Thyroid gland (tissue), 4 donors: ENCODE data around the gene GNRHR. TPM values are rescaled to one million over a fixed set of nuclear protein-coding genes. Genes with fewer than 3 reads are reported as not detected.

Experiments
- DNase-seq, 2 donors: peaks; one replicate each; pipeline ENCODE4 v3.0.0-alpha.2; 2019
- H3K27ac ChIP-seq, 3 donors: fragments of 200-600 bp; sonication (generic); 1 replicate in 2 of 3; 2 replicates in 1 of 3; pipeline ENCODE4 v1.5.1; 2016 to 2019; ENCODE audit warnings: mild to moderate bottlenecking in 1 of 3, moderate library complexity in 1 of 3
- H3K27me3 ChIP-seq: fragments of 200-600 bp; sonication (generic); one replicate; pipeline ENCODE4 v1.5.1; 2019
- H3K36me3 ChIP-seq, 2 donors: fragments of 200-600 bp; sonication (generic); one replicate each; pipeline ENCODE4 v1.5.1; 2016 to 2019
- H3K4me1 ChIP-seq, 2 donors: fragments of 200-600 bp; sonication (generic); one replicate each; pipeline ENCODE4 v1.5.1; 2017 to 2019
- H3K4me3 ChIP-seq, 3 donors: fragments of 200-600 bp; sonication (generic); replicated peaks in 1 of 3; 1 replicate in 2 of 3; 2 replicates in 1 of 3; pipeline ENCODE4 v1.5.1; 2016; ENCODE audit warnings: mild to moderate bottlenecking in 1 of 3
- H3K9me3 ChIP-seq: fragments of 200-600 bp; sonication (generic); one replicate; pipeline ENCODE4 v1.5.1; 2017
- POLR2A ChIP-seq, 2 donors: fragments of 450-650 bp; IDR thresholded peaks; one replicate each; pipeline ENCODE4 v1.6.1; 2017; ENCODE audit warnings: antibody characterized with exemption in 2 of 2, mild to moderate bottlenecking in 2 of 2, moderate library complexity in 1 of 2
- WGBS, 2 donors: methylation state at CpG; one replicate each; pipeline ENCODE4 v1.1.5; 2017; 5-methylcytosine and 5-hydroxymethylcytosine counted together
- intact Hi-C: fragments of 100-400 bp; cut with DNase I; formaldehyde crosslinking; loops from one replicate; pipeline ENCODE4 v1.15.1; 2023
- total RNA-seq, 4 donors: library from RNA; depleted of rRNA; stranded (reverse); fragments of >200 nt; gene quantifications; one replicate each; pipeline ENCODE4 v1.2.3, GENCODE V29; 2016
- TF ChIP-seq, protein P1 (sequence below), 6 experiments: fragments of 200-600 bp in 3 of 6; fragments of 450-650 bp in 3 of 6; sonication (generic) in 3 of 6; IDR thresholded peaks; one replicate each; pipeline ENCODE4 v1.5.1; 2016 to 2019; ENCODE audit warnings: antibody characterized with exemption in 6 of 6, mild to moderate bottlenecking in 2 of 6, inconsistent platforms in 1 of 6, moderate library complexity in 1 of 6

The GNRHR gene
- total RNA-seq, 4 donors from 2014 or later, result not detected

DNA sequence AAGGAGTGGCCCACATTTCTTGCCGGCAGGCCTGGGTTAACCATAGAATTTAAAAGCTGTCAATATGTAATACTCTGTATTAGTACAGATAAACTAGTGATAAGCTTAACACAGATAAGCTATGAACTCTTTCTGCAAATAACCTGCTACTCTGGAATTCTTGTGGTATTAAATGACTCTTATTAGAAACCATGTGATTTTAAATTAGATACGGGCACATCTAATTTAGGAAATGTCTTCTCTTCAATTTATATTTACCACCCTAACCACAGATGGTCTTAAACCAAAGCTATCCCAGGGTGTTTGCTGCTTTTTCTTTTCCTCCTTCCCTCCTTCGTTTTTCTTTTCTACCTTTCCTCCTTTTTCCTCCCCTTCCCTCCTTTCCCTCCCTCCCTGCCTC, 4.9 kb downstream of the GNRHR start:
- intact Hi-C loops, result no loop called here
- H3K9me3 ChIP-seq, result no peaks in the 10 kb centered on the region
- no peak overlapping the region for H3K4me3 ChIP-seq
- H3K36me3 ChIP-seq, result no peaks in the 10 kb centered on the region
- 82 to 88% methylated on average over 3 of the region's 3 CpGs for WGBS, 2 donors
- H3K27ac ChIP-seq, result no peak overlapping the region
- TF ChIP-seq, protein P1, sequence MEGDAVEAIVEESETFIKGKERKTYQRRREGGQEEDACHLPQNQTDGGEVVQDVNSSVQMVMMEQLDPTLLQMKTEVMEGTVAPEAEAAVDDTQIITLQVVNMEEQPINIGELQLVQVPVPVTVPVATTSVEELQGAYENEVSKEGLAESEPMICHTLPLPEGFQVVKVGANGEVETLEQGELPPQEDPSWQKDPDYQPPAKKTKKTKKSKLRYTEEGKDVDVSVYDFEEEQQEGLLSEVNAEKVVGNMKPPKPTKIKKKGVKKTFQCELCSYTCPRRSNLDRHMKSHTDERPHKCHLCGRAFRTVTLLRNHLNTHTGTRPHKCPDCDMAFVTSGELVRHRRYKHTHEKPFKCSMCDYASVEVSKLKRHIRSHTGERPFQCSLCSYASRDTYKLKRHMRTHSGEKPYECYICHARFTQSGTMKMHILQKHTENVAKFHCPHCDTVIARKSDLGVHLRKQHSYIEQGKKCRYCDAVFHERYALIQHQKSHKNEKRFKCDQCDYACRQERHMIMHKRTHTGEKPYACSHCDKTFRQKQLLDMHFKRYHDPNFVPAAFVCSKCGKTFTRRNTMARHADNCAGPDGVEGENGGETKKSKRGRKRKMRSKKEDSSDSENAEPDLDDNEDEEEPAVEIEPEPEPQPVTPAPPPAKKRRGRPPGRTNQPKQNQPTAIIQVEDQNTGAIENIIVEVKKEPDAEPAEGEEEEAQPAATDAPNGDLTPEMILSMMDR (IDR thresholded peaks at IDR 0.05), result no peak
- TF ChIP-seq POLR2A (IDR thresholded peaks at IDR 0.05), result no peak
- DNase-seq, result no peak
- H3K4me1 ChIP-seq, result no peaks in the 10 kb centered on the region
- H3K27me3 ChIP-seq, result no peaks in the 10 kb centered on the region

DNA sequence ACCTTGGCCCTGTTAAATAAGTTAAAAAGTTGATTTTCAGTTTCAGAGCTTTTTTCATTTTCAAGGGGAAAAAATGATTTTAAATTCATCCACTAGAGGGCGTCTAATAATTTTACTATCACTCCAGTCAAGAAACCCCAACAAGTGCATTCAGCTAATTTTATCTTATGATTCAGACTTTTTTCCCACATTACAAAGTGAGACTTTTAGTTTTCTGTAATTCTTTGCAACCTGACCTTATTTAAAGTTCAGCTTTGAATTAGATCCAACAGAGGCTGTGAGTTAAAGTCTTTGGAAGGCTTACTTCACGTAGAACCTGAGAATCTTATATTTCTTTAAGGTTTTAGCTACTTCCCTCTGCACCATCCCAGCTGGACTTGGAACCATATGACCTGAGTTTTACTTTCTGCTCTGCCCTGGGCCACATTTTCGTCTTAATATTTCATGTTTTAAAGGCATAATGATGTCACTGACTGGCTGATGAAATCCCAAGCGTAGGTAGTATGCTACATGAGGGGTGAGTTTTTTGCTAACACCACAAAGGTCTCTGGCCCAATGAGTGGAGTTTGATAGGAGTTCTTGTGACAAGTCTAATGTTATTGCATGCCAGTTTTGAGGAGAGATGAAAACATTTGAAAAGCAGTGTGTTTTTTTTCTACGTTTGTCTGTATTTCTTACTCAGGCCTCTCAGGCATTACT, 7.2 kb downstream of the GNRHR start:
- H3K4me3 ChIP-seq, result no peak overlapping the region
- no peak overlapping the region for H3K27ac ChIP-seq
- H3K27me3 ChIP-seq, result no peaks in the 10 kb centered on the region
- H3K9me3 ChIP-seq, result no peaks in the 10 kb centered on the region
- DNase-seq, result no peak
- H3K4me1 ChIP-seq, result no peaks in the 10 kb centered on the region
- 62 to 63% methylated on average over 5 of the region's 5 CpGs for WGBS, 2 donors
- intact Hi-C loops, result no loop called here
- H3K36me3 ChIP-seq, result no peaks in the 10 kb centered on the region
- TF ChIP-seq, protein P1 (IDR thresholded peaks at IDR 0.05), result peak in 5 of 6 experiments; percentile 39 to 60 (median 57)
- no peak for TF ChIP-seq POLR2A (IDR thresholded peaks at IDR 0.05)

DNA sequence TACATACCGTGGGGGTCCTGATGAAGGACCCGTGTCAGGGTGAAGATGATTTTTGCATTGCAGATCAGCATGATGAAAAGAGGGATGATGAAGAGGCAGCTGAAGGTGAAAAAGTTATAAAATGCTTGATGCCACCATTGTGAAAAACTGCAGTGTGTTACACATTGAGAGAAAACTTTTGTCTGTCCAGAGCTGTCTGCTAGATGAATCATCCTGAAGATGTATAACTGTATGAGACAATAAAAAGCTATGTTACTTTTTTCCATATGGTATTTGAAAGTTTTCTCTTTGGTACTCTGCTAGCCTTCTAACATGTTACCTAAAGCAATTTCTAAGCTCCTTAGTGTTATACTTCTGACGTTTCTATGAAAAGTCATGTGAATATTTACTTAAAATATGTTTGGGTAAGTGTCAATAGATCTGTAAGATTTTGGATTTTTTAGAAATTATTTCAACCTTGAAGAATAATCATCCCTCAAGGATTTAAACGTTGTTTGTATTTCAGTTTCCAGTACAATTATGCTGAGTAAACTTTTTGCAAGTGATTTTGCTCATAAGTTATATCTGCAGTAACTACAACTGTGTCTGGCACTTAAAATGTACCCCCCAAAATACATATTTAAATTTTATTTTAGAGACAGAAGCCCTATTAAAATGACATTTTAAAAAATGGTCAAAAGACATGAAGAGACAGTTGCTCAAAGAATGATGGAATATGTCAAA, 9.5 kb downstream of the GNRHR start:
- Histone ChIP-seq H3K4me3 (no peak overlapping the region), H3K9me3 (no peaks in the 10 kb centered on the region), H3K4me1 (no peaks in the 10 kb centered on the region), H3K36me3 (no peaks in the 10 kb centered on the region), H3K27me3 (no peaks in the 10 kb centered on the region), H3K27ac (no peak overlapping the region)
- intact Hi-C loops, result no loop called here
- DNase-seq, result no peak
- WGBS, 2 donors, result 73 to 81% methylated on average over 4 of the region's 4 CpGs
- TF ChIP-seq, protein P1 (IDR thresholded peaks at IDR 0.05), result no peak
- TF ChIP-seq POLR2A (IDR thresholded peaks at IDR 0.05), result no peak

DNA sequence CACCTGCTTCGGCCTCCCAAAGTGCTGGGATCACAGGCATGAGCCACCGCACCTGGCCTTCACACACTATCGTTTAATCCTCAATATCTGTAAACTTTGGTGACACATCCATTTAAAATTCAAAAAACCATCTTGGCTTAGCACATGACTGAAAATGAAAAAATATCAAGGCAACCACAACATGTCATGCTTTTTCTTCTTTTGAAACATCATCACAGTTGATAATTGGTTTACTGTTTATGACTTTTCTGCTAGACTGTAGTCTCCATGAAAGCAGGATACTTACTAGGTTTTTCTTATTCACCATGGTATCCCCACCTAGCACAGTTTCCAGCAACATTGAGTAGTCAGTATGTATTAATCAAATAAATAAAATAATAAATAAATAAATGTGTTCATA, 11.0 kb downstream of the GNRHR start:
- Histone ChIP-seq H3K4me3 (no peak overlapping the region), H3K36me3 (no peaks in the 10 kb centered on the region), H3K4me1 (no peaks in the 10 kb centered on the region), H3K27ac (no peak overlapping the region), H3K27me3 (no peaks in the 10 kb centered on the region), H3K9me3 (no peaks in the 10 kb centered on the region)
- DNase-seq, result no peak
- no peak for TF ChIP-seq POLR2A (IDR thresholded peaks at IDR 0.05)
- TF ChIP-seq, protein P1 (IDR thresholded peaks at IDR 0.05), result no peak
- intact Hi-C loops, result no loop called here
- 97 to 100% methylated on average over 3 of the region's 3 CpGs for WGBS, 2 donors

DNA sequence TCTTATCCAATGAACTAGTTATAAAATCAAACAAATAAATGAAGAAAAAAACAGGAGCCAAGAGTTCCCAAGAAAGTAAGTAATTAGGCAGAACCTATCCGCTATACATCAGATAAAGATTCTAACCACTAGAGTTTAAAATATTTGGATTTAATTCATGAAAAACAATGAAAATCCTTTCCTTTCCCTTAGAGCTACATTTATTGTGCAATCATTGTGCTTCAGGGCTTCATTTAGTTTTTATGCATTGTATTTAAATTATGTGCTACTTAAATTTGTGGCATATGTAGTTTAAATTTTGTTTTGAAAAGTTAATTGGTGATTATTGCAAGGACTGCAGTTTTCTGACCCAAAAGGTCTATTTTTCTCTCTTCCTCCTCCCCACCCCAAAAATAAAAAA, 17.9 kb downstream of the GNRHR start:
- no peaks in the 10 kb centered on the region for H3K27me3 ChIP-seq
- no peak overlapping the region for H3K27ac ChIP-seq
- H3K9me3 ChIP-seq, result no peaks in the 10 kb centered on the region
- H3K4me3 ChIP-seq, result no peak overlapping the region
- no peaks in the 10 kb centered on the region for H3K36me3 ChIP-seq
- no peak for DNase-seq
- intact Hi-C loops, result no loop called here
- WGBS, 2 donors, result 93% methylated on average over 1 of the region's 1 CpG
- no peaks in the 10 kb centered on the region for H3K4me1 ChIP-seq
- TF ChIP-seq, protein P1 (IDR thresholded peaks at IDR 0.05), result no peak
- TF ChIP-seq POLR2A (IDR thresholded peaks at IDR 0.05), result no peak
